Measurements from ENCODE around the gene MAMDC4.

Gene MAMDC4

GRCh38 chr9:136829412-136829811 is 22.7 kb upstream of the MAMDC4 start:
- TF ChIP-seq EZH2 (IDR thresholded peaks at IDR 0.05; ENCODE audit: borderline replicate concordance, low read length), result no peak
- no peak for TF ChIP-seq CTCF (IDR thresholded peaks at IDR 0.05; ENCODE audit: low read length)
- H4K20me1 ChIP-seq (ENCODE audit: insufficient read depth, low read length), result no peaks in the 10 kb centered on the region
- no peaks in the 10 kb centered on the region for H3K27me3 ChIP-seq (ENCODE audit: insufficient read depth, low read length)
- H3K9me2 ChIP-seq (ENCODE audit: low read depth, low read length), result no peaks in the 10 kb centered on the region
- H3K27ac ChIP-seq (ENCODE audit: low read depth, low read length, poor library complexity, severe bottlenecking), result no peak overlapping the region
- H3K9me3 ChIP-seq (ENCODE audit: low read length), result no peaks in the 10 kb centered on the region
- no peak overlapping the region for H3K9ac ChIP-seq (ENCODE audit: low read length)
- H3K36me3 ChIP-seq (ENCODE audit: insufficient read depth, low read length), result peaks cover 81% of the 10 kb centered on the region
- no peaks in the 10 kb centered on the region for H3F3A ChIP-seq (ENCODE audit: insufficient read depth, low read length)
- no peak overlapping the region for H3K4me3 ChIP-seq (ENCODE audit: low read depth, low read length, poor library complexity, severe bottlenecking)
- H3K4me1 ChIP-seq (ENCODE audit: insufficient read depth, low read length, severe bottlenecking), result no peaks in the 10 kb centered on the region
- no peaks in the 10 kb centered on the region for H3K79me2 ChIP-seq (ENCODE audit: insufficient read depth, low read length)
- no peak overlapping the region for H3K4me2 ChIP-seq (ENCODE audit: low read length)
- no peak overlapping the region for H2AFZ ChIP-seq (ENCODE audit: low read length)

- Histone ChIP-seq H3K27me3 (ENCODE audit: insufficient read depth, low read length) (no peaks in the 10 kb centered on the region), H4K20me1 (ENCODE audit: insufficient read depth, low read length) (no peaks in the 10 kb centered on the region), H3F3A (ENCODE audit: insufficient read depth, low read length) (no peaks in the 10 kb centered on the region), H3K79me2 (ENCODE audit: insufficient read depth, low read length) (no peaks in the 10 kb centered on the region), H3K36me3 (ENCODE audit: insufficient read depth, low read length) (peaks cover 76% of the 10 kb centered on the region), H2AFZ (ENCODE audit: low read length) (no peak overlapping the region), H3K4me2 (ENCODE audit: low read length) (no peak overlapping the region), H3K9ac (ENCODE audit: low read length) (no peak overlapping the region), H3K4me3 (ENCODE audit: low read depth, low read length, poor library complexity, severe bottlenecking) (no peak overlapping the region), H3K9me2 (ENCODE audit: low read depth, low read length) (no peaks in the 10 kb centered on the region), H3K27ac (ENCODE audit: low read depth, low read length, poor library complexity, severe bottlenecking) (no peak overlapping the region), H3K9me3 (ENCODE audit: low read length) (no peaks in the 10 kb centered on the region), H3K4me1 (ENCODE audit: insufficient read depth, low read length, severe bottlenecking) (no peaks in the 10 kb centered on the region)
- TF ChIP-seq EZH2 (IDR thresholded peaks at IDR 0.05; ENCODE audit: borderline replicate concordance, low read length) (no peak), CTCF (IDR thresholded peaks at IDR 0.05; ENCODE audit: low read length) (no peak)
Measured at GRCh38 chr9:136829981-136830885, 21.9 kb upstream of the MAMDC4 start.

- no peak overlapping the region for H3K27ac ChIP-seq (ENCODE audit: low read depth, low read length, poor library complexity, severe bottlenecking)
- TF ChIP-seq EZH2 (IDR thresholded peaks at IDR 0.05; ENCODE audit: borderline replicate concordance, low read length) (no peak), CTCF (IDR thresholded peaks at IDR 0.05; ENCODE audit: low read length) (no peak)
- H2AFZ ChIP-seq (ENCODE audit: low read length), result no peak overlapping the region
- no peak overlapping the region for H3K4me2 ChIP-seq (ENCODE audit: low read length)
- H3F3A ChIP-seq (ENCODE audit: insufficient read depth, low read length), result no peaks in the 10 kb centered on the region
- H3K9me2 ChIP-seq (ENCODE audit: low read depth, low read length), result no peaks in the 10 kb centered on the region
- H3K4me3 ChIP-seq (ENCODE audit: low read depth, low read length, poor library complexity, severe bottlenecking), result no peak overlapping the region
- H3K27me3 ChIP-seq (ENCODE audit: insufficient read depth, low read length), result no peaks in the 10 kb centered on the region
- H3K9me3 ChIP-seq (ENCODE audit: low read length), result no peaks in the 10 kb centered on the region
- H3K4me1 ChIP-seq (ENCODE audit: insufficient read depth, low read length, severe bottlenecking), result no peaks in the 10 kb centered on the region
- no peaks in the 10 kb centered on the region for H4K20me1 ChIP-seq (ENCODE audit: insufficient read depth, low read length)
- H3K9ac ChIP-seq (ENCODE audit: low read length), result no peak overlapping the region
- H3K79me2 ChIP-seq (ENCODE audit: insufficient read depth, low read length), result no peaks in the 10 kb centered on the region
- H3K36me3 ChIP-seq (ENCODE audit: insufficient read depth, low read length), result peaks cover 71% of the 10 kb centered on the region
Measured at GRCh38 chr9:136831002-136831719, 21.0 kb upstream of the MAMDC4 start.

Measured in OCI-LY1 (cell line).